Measurements from ENCODE around the gene SUMF1.
A peak's percentile ranks its signal among the peaks of the same experiment; 100 is the strongest.

The SUMF1 gene

GRCh38 chr3:4466741-4467521 lies at the start of gene SUMF1:
SUMF1 (minus strand) TSS chr3:4467269; CDS start chr3:4467245, 24 bp downstream.
- DNase-seq: peak; percentile 73

DNA sequence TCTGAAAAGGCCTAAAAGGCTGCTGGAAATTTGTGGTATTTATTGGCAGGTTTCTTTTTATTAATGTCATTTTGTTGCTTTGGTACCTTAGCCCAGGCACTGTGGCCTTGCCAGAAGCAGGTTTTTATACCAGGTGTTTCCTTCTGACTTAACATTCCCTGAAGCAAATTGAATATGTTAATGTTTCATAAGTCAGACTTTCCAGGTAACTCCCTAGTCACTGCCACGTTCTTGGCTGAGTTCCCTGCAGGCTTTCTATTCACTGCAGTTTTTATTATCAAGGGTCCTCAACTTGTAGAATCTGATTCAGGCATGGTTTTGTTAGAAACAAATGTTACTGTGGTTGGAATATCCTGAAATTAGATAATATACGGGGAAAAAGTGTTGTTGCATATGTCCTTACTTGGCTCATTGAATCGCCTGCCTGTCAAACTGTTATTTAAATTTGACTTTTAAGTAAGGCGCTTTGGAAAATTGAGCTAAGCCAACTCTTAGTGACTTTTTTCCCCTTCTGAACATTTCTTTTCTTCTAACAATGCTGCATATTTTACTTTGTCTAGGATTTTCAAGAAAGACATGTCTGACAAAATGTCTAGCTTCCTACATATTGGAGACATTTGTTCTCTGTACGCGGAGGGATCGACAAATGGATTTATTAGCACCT lies 49.0 kb upstream of the SUMF1 start:
- DNase-seq: no peak

GRCh38 chr3:4514916-4515315 lies 47.8 kb upstream of the SUMF1 start:
- DNase-seq: no peak

GRCh38 chr3:4514321-4514720 lies 47.3 kb upstream of the SUMF1 start:
- no peak for DNase-seq

DNA sequence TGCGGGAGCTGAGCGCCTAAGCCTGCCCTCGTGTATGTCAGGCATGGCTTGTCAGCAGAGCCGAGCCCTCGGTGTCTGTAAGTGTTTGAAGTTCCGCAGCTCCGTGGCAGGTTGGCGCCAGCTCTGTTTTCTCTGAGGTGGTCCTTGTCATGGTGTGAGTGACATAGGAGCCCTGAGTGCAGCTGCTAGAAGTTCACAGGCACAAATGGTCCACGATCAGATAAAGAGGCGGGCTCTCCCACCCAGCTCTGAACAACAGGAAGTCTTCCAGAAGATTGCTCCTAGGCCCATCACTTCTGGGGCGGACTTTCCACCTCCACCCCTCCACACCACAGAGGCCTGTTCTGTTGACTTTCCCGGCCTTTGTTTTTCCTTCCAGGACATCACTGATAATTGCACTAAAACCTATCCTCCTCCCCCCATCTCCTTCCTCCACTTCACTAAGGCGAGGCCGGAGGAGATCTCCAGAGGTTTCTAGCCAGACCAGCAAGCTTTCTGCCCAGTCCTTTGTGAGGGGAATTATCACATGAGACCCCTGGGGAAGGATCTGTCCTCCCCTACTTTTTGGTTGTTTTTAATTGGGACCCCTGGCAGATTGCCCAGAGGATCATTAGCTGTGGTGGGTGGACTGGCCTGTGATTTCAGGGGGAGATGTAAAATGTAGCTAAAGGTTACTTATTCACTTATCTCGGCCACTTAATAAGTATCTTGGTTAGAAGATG lies 46.0 kb upstream of the SUMF1 start:
- DNase-seq: no peak

- DNase-seq: no peak
These were observed 44.6 kb upstream of the SUMF1 start for GRCh38 chr3:4511491-4512262.

GRCh38 chr3:4509983-4510755 lies 43.1 kb upstream of the SUMF1 start:
- DNase-seq: no peak

DNA sequence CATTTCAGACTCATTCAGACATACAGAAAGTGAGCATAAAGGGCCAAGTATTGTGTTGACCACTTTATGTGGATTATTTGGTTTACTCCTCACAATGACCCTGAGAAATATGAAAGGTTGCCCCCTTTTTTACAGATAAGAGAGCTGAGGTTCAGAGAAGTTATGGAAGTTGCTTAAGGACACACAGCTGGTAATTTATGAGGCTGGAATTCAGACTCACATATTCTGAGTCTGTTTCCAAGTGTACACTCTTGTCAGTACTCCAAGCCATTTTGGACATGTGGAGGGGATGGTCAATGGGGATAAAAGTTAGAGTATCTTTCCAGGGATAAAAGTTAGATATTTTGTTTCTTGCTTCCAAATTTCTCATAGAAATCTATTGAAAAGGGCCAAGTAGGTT lies 42.0 kb upstream of the SUMF1 start:
- no peak for DNase-seq

- no peak for DNase-seq
These were observed 41.2 kb upstream of the SUMF1 start for GRCh38 chr3:4508048-4508981.

DNA sequence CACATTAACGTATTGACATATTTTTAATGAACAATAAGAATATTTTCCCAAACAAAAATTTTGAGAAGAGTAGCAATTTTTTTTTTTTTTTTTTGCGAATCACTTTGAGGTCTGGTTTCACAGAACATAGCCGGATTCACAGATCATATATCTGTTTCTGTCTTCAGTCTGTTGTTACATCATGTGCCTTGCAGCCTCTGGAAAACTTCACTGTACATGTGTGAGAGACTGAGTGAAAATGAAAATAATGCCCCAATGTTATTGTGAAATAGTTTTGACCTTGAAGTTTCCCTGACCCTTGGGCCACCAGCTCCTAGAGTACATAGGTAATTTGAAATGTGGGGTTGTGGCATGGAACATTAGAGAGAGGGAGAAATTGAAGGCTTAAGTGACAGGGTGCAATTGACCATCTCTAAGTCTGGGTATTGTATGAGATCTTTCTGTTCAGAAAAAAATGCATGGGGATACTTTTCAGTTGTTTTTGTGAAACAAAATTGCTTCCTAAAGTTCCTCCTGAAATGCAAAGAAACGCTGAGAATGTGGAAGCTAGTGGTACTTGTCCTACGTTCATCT lies 40.0 kb upstream of the SUMF1 start:
- no peak for DNase-seq

GRCh38 chr3:4506559-4507023 lies 39.5 kb upstream of the SUMF1 start:
- DNase-seq: no peak

- no peak for DNase-seq
These were observed 38.9 kb upstream of the SUMF1 start for GRCh38 chr3:4505688-4506558.

GRCh38 chr3:4504340-4505261 lies 37.5 kb upstream of the SUMF1 start:
- DNase-seq: no peak

GRCh38 chr3:4503050-4503449 lies 36.0 kb upstream of the SUMF1 start:
- no peak for DNase-seq

- no peak for DNase-seq
These were observed 34.9 kb upstream of the SUMF1 start for GRCh38 chr3:4501927-4502326.

GRCh38 chr3:4501437-4501836 lies 34.4 kb upstream of the SUMF1 start:
- DNase-seq: no peak

DNA sequence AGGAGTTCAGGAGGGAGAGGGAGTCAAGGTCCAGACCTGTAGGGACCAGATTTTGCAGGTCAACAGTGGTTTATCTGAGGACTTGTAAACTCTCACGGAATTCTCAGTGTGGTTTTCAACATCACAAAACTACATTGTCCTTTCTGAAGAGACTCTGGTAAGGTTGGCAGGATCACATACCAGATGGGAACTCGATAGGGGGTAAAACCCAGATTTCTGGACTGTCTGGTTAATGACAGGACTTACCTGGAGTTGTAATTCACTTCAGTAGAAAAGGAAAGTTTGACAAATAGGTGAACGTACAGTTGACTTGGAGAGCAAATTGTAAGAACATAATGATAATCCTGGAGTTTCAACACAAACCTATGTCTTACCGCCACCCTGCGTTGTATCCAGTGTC lies 31.4 kb upstream of the SUMF1 start:
- DNase-seq: no peak

DNA sequence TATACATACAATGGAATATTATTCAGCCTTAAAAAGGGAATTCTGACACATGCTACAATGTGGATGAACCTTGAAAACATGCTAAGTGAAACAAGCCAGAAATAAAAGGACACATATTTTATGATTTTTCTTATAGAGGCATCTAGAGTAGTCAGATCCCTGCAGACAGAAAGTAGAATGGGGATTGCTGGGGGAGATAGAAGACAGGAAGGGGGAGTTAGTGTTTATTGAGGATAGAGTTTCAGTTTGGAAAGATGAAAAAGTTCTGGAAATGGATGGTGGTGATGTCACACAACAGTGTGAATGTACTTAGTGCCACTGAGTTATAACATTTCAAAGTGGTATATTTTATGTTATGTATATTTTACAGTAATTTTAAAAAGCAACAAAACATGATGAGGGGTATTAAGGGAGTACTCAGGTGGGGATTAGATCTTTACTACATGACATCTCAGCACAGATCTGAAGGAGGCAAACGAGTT lies 30.8 kb upstream of the SUMF1 start:
- no peak for DNase-seq
